WTC11 (cell line): Measurements from ENCODE around the gene EPS8L2. TPM values are rescaled to one million over a fixed set of nuclear protein-coding genes. Genes with fewer than 3 reads are reported as not detected.

Experiments
- ATAC-seq: fragments of 200-7000 bp; cut with Tn5 transposase; 2 replicates; pipeline ENCODE4 v1.10.0; 2021; ENCODE audit warnings: mild to moderate bottlenecking, moderate library complexity
- CTCF ChIA-PET: fragments of 300-600 bp; sonication (Branson Sonifier 250); formaldehyde crosslinking; loops from one replicate; lab custom pipeline; 2021; ENCODE audit warnings: antibody characterized with exemption; lab: Charles Lee
- POLR2A ChIA-PET: fragments of 350-600 bp; sonication (Branson Sonifier 250); formaldehyde crosslinking; loops from one replicate; lab custom pipeline; 2021; ENCODE audit warnings: antibody characterized with exemption; lab: Charles Lee
- DNase-seq: peaks from one replicate; pipeline ENCODE4 v3.0.0; 2021; ENCODE audit warnings: low spot score
- H3K27ac Mint-ChIP-seq: 2 replicates; pipeline ENCODE4 v1.8.0; 2021; ENCODE audit warnings: mixed read lengths
- H3K27me3 Mint-ChIP-seq: 2 replicates; pipeline ENCODE4 v1.8.0; 2021; ENCODE audit warnings: low read depth, mild to moderate bottlenecking, moderate library complexity, mixed read lengths
- H3K36me3 Mint-ChIP-seq: 2 replicates; pipeline ENCODE4 v1.8.0; 2021; ENCODE audit warnings: mixed read lengths
- H3K4me1 Mint-ChIP-seq: 2 replicates; pipeline ENCODE4 v1.8.0; 2022; ENCODE audit warnings: mixed read lengths
- H3K4me3 Mint-ChIP-seq: 2 replicates; pipeline ENCODE4 v1.8.0; 2021; ENCODE audit warnings: mild to moderate bottlenecking, moderate library complexity, mixed read lengths
- H3K9me3 Mint-ChIP-seq: 2 replicates; pipeline ENCODE4 v1.8.0; 2021; ENCODE audit warnings: mixed read lengths
- ATF1 ChIP-seq: sonication (generic); formaldehyde crosslinking; IDR thresholded peaks from 2 replicates; pipeline ENCODE4 v1.8.1; 2023; ENCODE audit warnings: mild to moderate bottlenecking, moderate library complexity, missing genetic modification reagents
- CREB1 ChIP-seq: sonication (generic); formaldehyde crosslinking; IDR thresholded peaks from 2 replicates; pipeline ENCODE4 v1.8.0; 2023; ENCODE audit warnings: mild to moderate bottlenecking, missing genetic modification reagents
- ETV6 ChIP-seq: sonication (generic); formaldehyde crosslinking; IDR thresholded peaks from 2 replicates; pipeline ENCODE4 v1.8.1; 2022; ENCODE audit warnings: mild to moderate bottlenecking, missing genetic modification reagents
- FOXJ3 ChIP-seq: sonication (generic); formaldehyde crosslinking; IDR thresholded peaks from 2 replicates; pipeline ENCODE4 v1.9.0; 2021; ENCODE audit warnings: missing genetic modification reagents, mild to moderate bottlenecking, borderline replicate concordance
- FOXP1 ChIP-seq: sonication (generic); formaldehyde crosslinking; IDR thresholded peaks from 2 replicates; pipeline ENCODE4 v1.8.0; 2022; ENCODE audit warnings: missing genetic modification reagents, mild to moderate bottlenecking, moderate library complexity, borderline replicate concordance
- GRHL2 ChIP-seq: fragments of 250-450 bp; sonication (Bioruptor Pico); IDR thresholded peaks from 2 replicates; pipeline ENCODE4 v1.8.0; 2022; ENCODE audit warnings: mild to moderate bottlenecking, moderate library complexity; ENCODE audit not compliant: insufficient replicate concordance, severe bottlenecking
- GTF2I ChIP-seq: fragments of 250-450 bp; sonication (Bioruptor Pico); conservative IDR thresholded peaks from 2 replicates; pipeline ENCODE4 v1.4.0; 2021; ENCODE audit warnings: mild to moderate bottlenecking
- HMGXB4 ChIP-seq: sonication (generic); formaldehyde crosslinking; IDR thresholded peaks from 2 replicates; pipeline ENCODE4 v1.8.1; 2023; ENCODE audit warnings: mild to moderate bottlenecking, moderate library complexity, missing genetic modification reagents
- MYBL2 ChIP-seq: sonication (generic); formaldehyde crosslinking; IDR thresholded peaks from 2 replicates; pipeline ENCODE4 v1.8.1; 2023; ENCODE audit warnings: mild to moderate bottlenecking, moderate library complexity, missing genetic modification reagents
- NFATC4 ChIP-seq: fragments of 250-450 bp; sonication (Bioruptor Pico); IDR thresholded peaks from 2 replicates; pipeline ENCODE4 v1.9.0; 2021; ENCODE audit warnings: mild to moderate bottlenecking
- NR1H2 ChIP-seq: sonication (generic); formaldehyde crosslinking; IDR thresholded peaks from 2 replicates; pipeline ENCODE4 v1.9.0; 2021; ENCODE audit warnings: mild to moderate bottlenecking, moderate library complexity, missing genetic modification reagents
- NR3C1 ChIP-seq: sonication (generic); formaldehyde crosslinking; conservative IDR thresholded peaks from 2 replicates; pipeline ENCODE4 v1.8.1; 2023; ENCODE audit warnings: low read depth, mild to moderate bottlenecking, missing genetic modification reagents
- SMAD4 ChIP-seq: sonication (generic); formaldehyde crosslinking; IDR thresholded peaks from 2 replicates; pipeline ENCODE4 v1.8.0; 2022; ENCODE audit warnings: mild to moderate bottlenecking, missing genetic modification reagents
- SOX15 ChIP-seq: fragments of 250-450 bp; sonication (Bioruptor Pico); IDR thresholded peaks from 2 replicates; pipeline ENCODE4 v1.9.0; 2021; ENCODE audit warnings: mild to moderate bottlenecking
- TP53 ChIP-seq: sonication (generic); formaldehyde crosslinking; IDR thresholded peaks from 2 replicates; pipeline ENCODE4 v1.8.1; 2023; ENCODE audit warnings: mild to moderate bottlenecking, missing genetic modification reagents
- ZNF121 ChIP-seq: sonication (generic); formaldehyde crosslinking; IDR thresholded peaks from 2 replicates; pipeline ENCODE4 v1.8.0; 2023; ENCODE audit warnings: missing genetic modification reagents
- ZNF532 ChIP-seq: fragments of 250-450 bp; sonication (Bioruptor Pico); IDR thresholded peaks from 2 replicates; pipeline ENCODE4 v1.9.0; 2021; ENCODE audit warnings: mild to moderate bottlenecking, borderline replicate concordance
- total RNA-seq: library from RNA; stranded (reverse); gene quantifications from 3 replicates; pipeline ENCODE4 v1.2.3, GENCODE V29; 2021
- TF ChIP-seq, protein P1 (sequence below): fragments of 250-450 bp; sonication (Bioruptor Pico); IDR thresholded peaks from 2 replicates; pipeline ENCODE4 v2.1.2; 2022; ENCODE audit warnings: mild to moderate bottlenecking, moderate library complexity
- TF ChIP-seq, protein P2 (sequence below): fragments of 250-450 bp; sonication (Bioruptor Pico); IDR thresholded peaks from 2 replicates; pipeline ENCODE4 v1.9.0; 2021; ENCODE audit warnings: moderate library complexity, mild to moderate bottlenecking, inconsistent platforms, borderline replicate concordance
- TF ChIP-seq, protein P3 (sequence below): sonication (generic); formaldehyde crosslinking; IDR thresholded peaks from 2 replicates; pipeline ENCODE4 v1.8.0; 2023; ENCODE audit warnings: mild to moderate bottlenecking, missing genetic modification reagents

EPS8L2 gene
- total RNA-seq, 1 experiment from 2014 or later: 51.6 TPM

DNA sequence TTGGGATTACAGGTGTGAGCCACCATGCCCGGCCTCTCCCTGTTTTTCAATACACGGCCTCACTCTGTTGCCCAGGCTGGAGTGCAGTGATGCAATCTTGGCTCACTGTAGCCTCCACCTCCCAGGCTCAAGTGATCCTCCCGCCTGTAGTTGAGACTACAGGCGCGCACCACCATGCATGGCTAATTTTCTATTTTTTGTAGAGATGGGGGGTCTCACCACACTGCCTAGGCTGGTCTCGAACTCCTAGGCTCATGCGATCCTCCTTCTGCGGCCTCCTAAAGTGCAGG, 59.7 kb downstream of the EPS8L2 start:
- ATAC-seq: no peak
- POLR2A ChIA-PET: no interaction called here
- Mint-ChIP-seq H3K27me3 (no peaks in the 10 kb centered on the region), H3K36me3 (peaks cover 41% of the 10 kb centered on the region), H3K4me1 (peaks cover 12% of the 10 kb centered on the region), H3K9me3 (no peaks in the 10 kb centered on the region), H3K27ac (no peak overlapping the region), H3K4me3 (no peak overlapping the region)
- CTCF ChIA-PET: interaction anchor here (0.6 to 7.1 kb wide), 8 partner anchors 10 to 212 kb away, joined by 3 to 94 read pairs (median 4); no protein-coding TSS in a partner anchor
- no peak for DNase-seq
- TF ChIP-seq SMAD4 (CRISPR knock-in tag): no peak
- TF ChIP-seq ETV6 (CRISPR knock-in tag): no peak
- TF ChIP-seq FOXP1 (CRISPR knock-in tag): no peak
- no peak for TF ChIP-seq ZNF532 (CRISPR knock-in tag)
- TF ChIP-seq, protein P1, sequence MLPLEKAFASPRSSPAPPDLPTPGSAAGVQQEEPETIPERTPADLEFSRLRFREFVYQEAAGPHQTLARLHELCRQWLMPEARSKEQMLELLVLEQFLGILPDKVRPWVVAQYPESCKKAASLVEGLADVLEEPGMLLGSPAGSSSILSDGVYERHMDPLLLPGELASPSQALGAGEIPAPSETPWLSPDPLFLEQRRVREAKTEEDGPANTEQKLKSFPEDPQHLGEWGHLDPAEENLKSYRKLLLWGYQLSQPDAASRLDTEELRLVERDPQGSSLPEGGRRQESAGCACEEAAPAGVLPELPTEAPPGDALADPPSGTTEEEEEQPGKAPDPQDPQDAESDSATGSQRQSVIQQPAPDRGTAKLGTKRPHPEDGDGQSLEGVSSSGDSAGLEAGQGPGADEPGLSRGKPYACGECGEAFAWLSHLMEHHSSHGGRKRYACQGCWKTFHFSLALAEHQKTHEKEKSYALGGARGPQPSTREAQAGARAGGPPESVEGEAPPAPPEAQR (CRISPR knock-in tag): no peak
- TF ChIP-seq GRHL2 (CRISPR knock-in tag): no peak
- no peak for TF ChIP-seq NR1H2 (CRISPR knock-in tag)
- TF ChIP-seq ZNF121 (CRISPR knock-in tag): no peak
- TF ChIP-seq HMGXB4 (CRISPR knock-in tag): no peak
- TF ChIP-seq SOX15 (CRISPR knock-in tag): no peak
- TF ChIP-seq, protein P2, sequence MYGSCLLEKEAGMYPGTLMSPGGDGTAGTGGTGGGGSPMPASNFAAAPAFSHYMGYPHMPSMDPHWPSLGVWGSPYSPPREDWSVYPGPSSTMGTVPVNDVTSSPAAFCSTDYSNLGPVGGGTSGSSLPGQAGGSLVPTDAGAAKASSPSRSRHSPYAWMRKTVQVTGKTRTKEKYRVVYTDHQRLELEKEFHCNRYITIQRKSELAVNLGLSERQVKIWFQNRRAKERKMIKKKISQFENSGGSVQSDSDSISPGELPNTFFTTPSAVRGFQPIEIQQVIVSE: no peak
- no peak for TF ChIP-seq CREB1 (CRISPR knock-in tag)
- TF ChIP-seq NR3C1: no peak
- no peak for TF ChIP-seq TP53 (CRISPR knock-in tag)
- TF ChIP-seq GTF2I (CRISPR knock-in tag): no peak
- TF ChIP-seq FOXJ3 (CRISPR knock-in tag): no peak
- TF ChIP-seq, all 79 proteins: peak for 0

DNA sequence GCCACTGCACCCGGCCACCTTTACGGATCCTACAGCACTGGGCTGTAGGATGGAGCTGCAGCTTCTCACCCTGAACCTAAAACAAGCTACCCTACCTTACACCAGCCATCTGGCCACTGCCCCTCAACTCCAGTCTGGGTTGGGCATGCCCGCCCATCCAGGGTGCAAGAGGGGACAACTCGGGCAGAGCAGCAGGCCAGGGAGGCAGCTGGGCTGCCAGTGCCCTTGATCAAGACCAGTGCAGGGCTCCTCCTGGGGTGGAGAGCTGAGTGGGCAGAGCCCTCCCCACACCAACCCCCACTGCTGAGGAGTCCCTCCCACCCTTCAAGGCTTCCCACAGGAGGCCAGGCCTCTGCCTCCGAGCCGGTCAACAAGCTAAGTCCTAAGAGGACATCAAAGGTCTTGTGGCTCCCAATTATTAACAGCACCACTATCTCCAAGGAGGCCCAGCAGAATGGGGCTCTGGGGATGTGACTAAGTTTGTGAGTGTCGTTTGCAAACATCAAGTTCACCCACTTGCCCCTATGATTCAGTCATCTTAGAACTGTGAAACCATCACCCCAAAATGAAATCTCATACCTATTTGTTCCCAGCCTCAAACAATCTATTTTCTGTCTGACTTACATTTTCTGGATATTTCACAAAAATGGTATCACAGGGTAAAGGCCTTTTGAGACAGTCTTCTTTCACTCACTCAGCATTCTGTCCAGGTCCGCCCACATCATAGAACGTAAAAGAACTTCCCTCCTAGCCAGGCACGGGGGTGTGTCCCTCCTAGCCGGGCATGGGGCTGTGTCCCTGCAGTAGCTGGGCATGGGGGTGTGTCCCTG, 60.3 kb downstream of the EPS8L2 start:
- Mint-ChIP-seq H3K27me3 (no peaks in the 10 kb centered on the region), H3K36me3 (peaks cover 39% of the 10 kb centered on the region), H3K4me1 (peaks cover 12% of the 10 kb centered on the region), H3K4me3 (no peak overlapping the region), H3K9me3 (no peaks in the 10 kb centered on the region), H3K27ac (peak overlapping the region; percentile 32)
- ATAC-seq (no peak), DNase-seq (no peak)
- ChIA-PET POLR2A (no interaction called here), CTCF (interaction anchor here (0.6 to 7.1 kb wide), 8 partner anchors 9 to 212 kb away, joined by 3 to 94 read pairs (median 4); no protein-coding TSS in a partner anchor)
- no peak for TF ChIP-seq ATF1 (CRISPR knock-in tag)
- TF ChIP-seq, protein P3, sequence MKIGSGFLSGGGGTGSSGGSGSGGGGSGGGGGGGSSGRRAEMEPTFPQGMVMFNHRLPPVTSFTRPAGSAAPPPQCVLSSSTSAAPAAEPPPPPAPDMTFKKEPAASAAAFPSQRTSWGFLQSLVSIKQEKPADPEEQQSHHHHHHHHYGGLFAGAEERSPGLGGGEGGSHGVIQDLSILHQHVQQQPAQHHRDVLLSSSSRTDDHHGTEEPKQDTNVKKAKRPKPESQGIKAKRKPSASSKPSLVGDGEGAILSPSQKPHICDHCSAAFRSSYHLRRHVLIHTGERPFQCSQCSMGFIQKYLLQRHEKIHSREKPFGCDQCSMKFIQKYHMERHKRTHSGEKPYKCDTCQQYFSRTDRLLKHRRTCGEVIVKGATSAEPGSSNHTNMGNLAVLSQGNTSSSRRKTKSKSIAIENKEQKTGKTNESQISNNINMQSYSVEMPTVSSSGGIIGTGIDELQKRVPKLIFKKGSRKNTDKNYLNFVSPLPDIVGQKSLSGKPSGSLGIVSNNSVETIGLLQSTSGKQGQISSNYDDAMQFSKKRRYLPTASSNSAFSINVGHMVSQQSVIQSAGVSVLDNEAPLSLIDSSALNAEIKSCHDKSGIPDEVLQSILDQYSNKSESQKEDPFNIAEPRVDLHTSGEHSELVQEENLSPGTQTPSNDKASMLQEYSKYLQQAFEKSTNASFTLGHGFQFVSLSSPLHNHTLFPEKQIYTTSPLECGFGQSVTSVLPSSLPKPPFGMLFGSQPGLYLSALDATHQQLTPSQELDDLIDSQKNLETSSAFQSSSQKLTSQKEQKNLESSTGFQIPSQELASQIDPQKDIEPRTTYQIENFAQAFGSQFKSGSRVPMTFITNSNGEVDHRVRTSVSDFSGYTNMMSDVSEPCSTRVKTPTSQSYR (CRISPR knock-in tag): no peak
- TF ChIP-seq FOXJ3 (CRISPR knock-in tag): no peak
- TF ChIP-seq MYBL2 (CRISPR knock-in tag): no peak
- TF ChIP-seq NFATC4 (CRISPR knock-in tag): no peak
